Activated CD8-positive, alpha-beta T cell treated with anti-CD3 and anti-CD28 coated beads for 36 hours (primary cell): ENCODE results near the gene OR6C3. TPM values are rescaled to one million over a fixed set of nuclear protein-coding genes. Genes with fewer than 3 reads are reported as not detected.
"Not testable (repeated sequence)": the region's sequence is repeated elsewhere in the genome, so short reads cannot be mapped to it uniquely, and the experiment has no call there.

Experiments used
- ATAC-seq: fragments of 200-7000 bp; cut with Tn5 transposase; one replicate; pipeline ENCODE4 v1.10.0; 2021; ENCODE audit warnings: mild to moderate bottlenecking, moderate library complexity
- CTCF ChIA-PET: fragments of 350-600 bp; sonication (Branson Sonifier 250); formaldehyde crosslinking; loops from one replicate; lab custom pipeline; 2021; ENCODE audit warnings: antibody characterized with exemption; lab: Charles Lee
- POLR2A ChIA-PET: fragments of 350-600 bp; sonication (Branson Sonifier 250); formaldehyde crosslinking; loops from one replicate; lab custom pipeline; 2021; ENCODE audit warnings: antibody characterized with exemption; lab: Charles Lee
- DNase-seq: peaks from one replicate; pipeline ENCODE4 v3.0.0-alpha.2; 2020
- H3K27ac Mint-ChIP-seq: one replicate; pipeline ENCODE4 v1.8.0; 2021; ENCODE audit warnings: mild to moderate bottlenecking, mixed read lengths
- H3K27me3 Mint-ChIP-seq: one replicate; pipeline ENCODE4 v1.8.0; 2021; ENCODE audit warnings: mixed read lengths
- H3K36me3 Mint-ChIP-seq: one replicate; pipeline ENCODE4 v1.8.0; 2021; ENCODE audit warnings: low read depth, mixed read lengths
- H3K4me1 Mint-ChIP-seq: one replicate; pipeline ENCODE4 v1.8.0; 2021; ENCODE audit warnings: low read depth, mixed read lengths
- H3K4me3 Mint-ChIP-seq: one replicate; pipeline ENCODE4 v1.8.0; 2021; ENCODE audit warnings: mild to moderate bottlenecking, moderate library complexity, mixed read lengths
- H3K9me3 Mint-ChIP-seq: one replicate; pipeline ENCODE4 v1.8.0; 2021; ENCODE audit warnings: mixed read lengths
- intact Hi-C: fragments of 100-400 bp; cut with micrococcal nuclease; formaldehyde crosslinking; loops from one replicate; pipeline ENCODE4 v1.10.0; 2022
- total RNA-seq, 2 experiments: library from RNA; stranded (reverse); gene quantifications; one replicate each; pipeline ENCODE4 v1.2.3, GENCODE V29; 2021
- TF ChIP-seq, protein P1 (sequence below): fragments of 200-600 bp; IDR thresholded peaks from one replicate; pipeline ENCODE4 v1.8.0; 2022; ENCODE audit warnings: antibody characterized with exemption, mild to moderate bottlenecking

Gene OR6C3
- total RNA-seq, 2 experiments from 2014 or later = not detected

DNA sequence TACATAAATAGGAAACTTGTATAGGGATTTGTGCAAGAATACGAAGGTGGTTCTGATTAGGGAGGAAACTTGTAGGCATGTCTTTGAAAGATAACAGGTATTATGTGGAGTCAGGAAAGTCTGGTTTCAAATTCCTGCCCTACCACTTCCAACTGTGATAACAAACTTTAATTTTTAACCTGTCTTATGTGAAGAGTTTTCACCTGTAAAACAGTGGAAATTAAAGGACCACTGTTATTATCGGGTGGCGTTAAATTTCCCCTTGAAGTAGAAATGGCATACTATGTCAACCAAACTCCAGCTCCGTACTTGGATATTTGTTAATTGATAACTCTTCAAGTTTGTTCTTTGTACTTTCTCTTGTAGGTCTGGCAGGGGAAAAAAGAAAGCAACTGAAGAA is 10.3 kb upstream of the OR6C3 start:
- DNase-seq (no peak), ATAC-seq (no peak)
- ChIA-PET CTCF (no interaction called here), POLR2A (no interaction called here)
- intact Hi-C loops = no loop called here
- H3K27me3 Mint-ChIP-seq = peaks cover 9% of the 10 kb centered on the region
- no peaks in the 10 kb centered on the region for H3K36me3 Mint-ChIP-seq
- H3K4me1 Mint-ChIP-seq = no peaks in the 10 kb centered on the region
- H3K9me3 Mint-ChIP-seq = no peaks in the 10 kb centered on the region
- no peak overlapping the region for H3K4me3 Mint-ChIP-seq
- TF ChIP-seq, protein P1, sequence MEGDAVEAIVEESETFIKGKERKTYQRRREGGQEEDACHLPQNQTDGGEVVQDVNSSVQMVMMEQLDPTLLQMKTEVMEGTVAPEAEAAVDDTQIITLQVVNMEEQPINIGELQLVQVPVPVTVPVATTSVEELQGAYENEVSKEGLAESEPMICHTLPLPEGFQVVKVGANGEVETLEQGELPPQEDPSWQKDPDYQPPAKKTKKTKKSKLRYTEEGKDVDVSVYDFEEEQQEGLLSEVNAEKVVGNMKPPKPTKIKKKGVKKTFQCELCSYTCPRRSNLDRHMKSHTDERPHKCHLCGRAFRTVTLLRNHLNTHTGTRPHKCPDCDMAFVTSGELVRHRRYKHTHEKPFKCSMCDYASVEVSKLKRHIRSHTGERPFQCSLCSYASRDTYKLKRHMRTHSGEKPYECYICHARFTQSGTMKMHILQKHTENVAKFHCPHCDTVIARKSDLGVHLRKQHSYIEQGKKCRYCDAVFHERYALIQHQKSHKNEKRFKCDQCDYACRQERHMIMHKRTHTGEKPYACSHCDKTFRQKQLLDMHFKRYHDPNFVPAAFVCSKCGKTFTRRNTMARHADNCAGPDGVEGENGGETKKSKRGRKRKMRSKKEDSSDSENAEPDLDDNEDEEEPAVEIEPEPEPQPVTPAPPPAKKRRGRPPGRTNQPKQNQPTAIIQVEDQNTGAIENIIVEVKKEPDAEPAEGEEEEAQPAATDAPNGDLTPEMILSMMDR = no peak
- H3K27ac Mint-ChIP-seq = no peak overlapping the region

DNA sequence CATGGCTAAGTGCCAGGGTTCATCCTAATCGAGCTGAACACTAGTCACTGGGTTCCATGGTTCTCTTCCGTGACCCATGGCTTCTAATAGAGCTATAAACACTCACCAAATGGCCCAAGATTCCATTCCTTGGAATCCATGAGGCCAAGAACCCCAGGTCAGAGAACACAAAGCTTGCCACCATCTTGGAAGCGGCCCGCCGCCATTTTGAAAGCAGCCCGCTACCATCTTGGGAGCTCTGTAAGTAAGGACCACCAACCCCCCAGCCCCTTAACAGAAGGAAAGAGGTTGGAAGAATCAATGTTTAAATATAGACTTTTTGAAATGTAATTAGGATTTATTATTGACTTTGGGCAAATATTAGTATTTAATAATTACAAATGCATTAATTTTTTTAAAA is 4.7 kb upstream of the OR6C3 start:
- intact Hi-C loops, H3K27ac Mint-ChIP-seq, CTCF ChIA-PET, ATAC-seq, DNase-seq, H3K4me1 Mint-ChIP-seq, H3K4me3 Mint-ChIP-seq, H3K9me3 Mint-ChIP-seq, H3K27me3 Mint-ChIP-seq, H3K36me3 Mint-ChIP-seq: not testable (repeated sequence)
- POLR2A ChIA-PET = interaction anchor here (0.6 kb wide), 1 partner anchor 228 kb away, joined by 3 read pairs; no protein-coding TSS in a partner anchor

DNA sequence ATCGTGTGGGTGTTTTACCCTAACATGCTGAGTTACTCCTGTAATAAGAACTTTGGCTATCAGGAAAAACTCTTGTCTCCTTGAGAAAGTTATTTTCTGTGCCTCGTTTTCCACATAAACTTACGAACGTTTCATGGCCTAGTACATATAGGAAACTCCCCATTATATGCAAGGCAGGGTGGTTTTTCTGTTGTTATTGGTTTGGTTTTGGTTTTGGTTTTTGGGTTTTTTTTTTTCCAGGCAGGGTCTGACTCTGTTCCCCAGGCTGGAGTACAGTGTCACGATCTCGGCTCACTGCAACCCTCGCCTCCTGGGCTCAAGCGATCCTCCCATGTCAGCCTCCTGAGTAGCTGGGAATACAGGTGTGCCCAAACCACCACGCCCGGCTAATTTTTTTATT is 5.5 kb downstream of the OR6C3 start:
- H3K4me3 Mint-ChIP-seq = no peak overlapping the region
- no peaks in the 10 kb centered on the region for H3K4me1 Mint-ChIP-seq
- no peaks in the 10 kb centered on the region for H3K36me3 Mint-ChIP-seq
- ChIA-PET POLR2A (no interaction called here), CTCF (no interaction called here)
- H3K27me3 Mint-ChIP-seq = peaks cover 23% of the 10 kb centered on the region
- ATAC-seq (no peak), DNase-seq (no peak)
- H3K27ac Mint-ChIP-seq = no peak overlapping the region
- intact Hi-C loops = no loop called here
- TF ChIP-seq, protein P1 = no peak
- H3K9me3 Mint-ChIP-seq = no peaks in the 10 kb centered on the region

DNA sequence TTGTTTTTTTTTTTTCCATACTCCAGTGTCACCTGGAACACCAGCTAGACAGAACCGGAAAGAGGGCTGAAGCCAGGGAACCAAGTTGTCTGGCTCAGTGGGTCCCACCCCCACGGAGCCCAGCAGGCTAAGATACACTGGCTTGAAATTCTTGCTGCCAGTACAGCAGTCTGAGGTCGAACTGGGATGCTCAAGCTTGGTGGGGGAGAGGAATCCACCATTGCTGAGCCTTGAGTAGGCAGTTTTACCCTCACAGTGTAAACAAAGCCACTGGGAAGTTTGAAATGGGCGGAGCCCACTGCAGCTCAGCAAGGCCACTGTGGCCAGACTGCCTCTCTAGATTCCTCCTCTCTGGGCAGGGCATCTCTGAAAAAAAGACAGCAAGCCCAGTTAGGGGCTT is 24.8 kb downstream of the OR6C3 start:
- H3K9me3 Mint-ChIP-seq, ATAC-seq, CTCF ChIA-PET, intact Hi-C loops, H3K27ac Mint-ChIP-seq, DNase-seq, H3K4me3 Mint-ChIP-seq, H3K36me3 Mint-ChIP-seq, POLR2A ChIA-PET, H3K4me1 Mint-ChIP-seq: not testable (repeated sequence)
- peaks cover 28% of the 10 kb centered on the region for H3K27me3 Mint-ChIP-seq

DNA sequence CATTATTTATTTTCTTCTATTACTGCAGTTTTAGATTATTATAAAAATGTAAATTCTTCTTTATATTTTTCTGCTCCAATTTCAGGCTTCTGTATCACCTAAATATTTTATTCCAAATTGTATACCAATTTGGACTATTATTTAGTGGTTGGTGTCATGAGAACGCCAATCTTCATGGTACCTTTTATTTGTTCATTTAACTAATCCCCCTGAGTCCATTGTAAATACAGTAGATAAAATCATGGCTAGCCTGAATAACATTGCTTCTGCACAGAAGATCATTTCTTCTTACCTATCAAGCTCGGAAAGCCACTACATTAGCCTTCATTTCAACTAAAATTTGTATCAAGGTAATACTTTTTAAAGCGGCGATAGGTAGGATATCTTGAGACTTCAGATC is 32.1 kb downstream of the OR6C3 start, which contains the start of gene OR6C75:
Gene OR6C75 (plus strand): TSS at position 301 of the 400 bp plus-strand sequence. CDS start 2,136 bp downstream, outside the sequence.
- H3K36me3 Mint-ChIP-seq = no peaks in the 10 kb centered on the region
- intact Hi-C loops = no loop called here
- no peak within 1 kb of the TSS for H3K4me3 Mint-ChIP-seq
- POLR2A ChIA-PET = no interaction called here
- no peak for ATAC-seq
- no peak for DNase-seq
- TF ChIP-seq, protein P1 = no peak
- CTCF ChIA-PET = no interaction called here
- peaks cover 17% of the 10 kb centered on the region for H3K27me3 Mint-ChIP-seq
- no peaks in the 10 kb centered on the region for H3K9me3 Mint-ChIP-seq
- H3K27ac Mint-ChIP-seq = no peak within 1 kb of the TSS
- no peaks in the 10 kb centered on the region for H3K4me1 Mint-ChIP-seq

DNA sequence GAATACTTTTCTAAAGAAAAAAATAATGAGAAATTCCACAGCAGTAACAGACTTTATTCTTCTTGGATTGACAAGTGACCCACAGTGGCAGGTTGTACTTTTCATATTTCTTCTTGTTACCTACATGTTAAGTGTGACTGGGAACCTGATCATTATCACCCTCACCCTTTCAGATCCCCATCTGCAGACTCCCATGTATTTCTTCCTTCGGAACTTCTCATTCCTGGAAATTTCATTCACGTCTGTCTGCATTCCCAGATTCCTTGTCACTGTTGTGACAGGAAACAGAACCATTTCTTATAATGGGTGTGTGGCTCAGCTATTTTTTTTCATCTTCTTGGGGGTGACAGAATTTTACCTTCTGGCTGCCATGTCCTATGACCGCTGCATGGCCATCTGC is 34.5 kb downstream of the OR6C3 start:
- Mint-ChIP-seq H3K36me3 (no peaks in the 10 kb centered on the region), H3K4me1 (no peaks in the 10 kb centered on the region), H3K4me3 (no peak overlapping the region), H3K27ac (no peak overlapping the region), H3K27me3 (peaks cover 14% of the 10 kb centered on the region), H3K9me3 (no peaks in the 10 kb centered on the region)
- DNase-seq = no peak
- intact Hi-C loops = no loop called here
- ChIA-PET POLR2A (no interaction called here), CTCF (no interaction called here)
- TF ChIP-seq, protein P1 = no peak
- no peak for ATAC-seq
